ENCODE data around the gene IGLON5. TPM values are rescaled to one million over a fixed set of nuclear protein-coding genes. Genes with fewer than 3 reads are reported as not detected.

IGLON5 gene
- total RNA-seq, 2 donors from 2014 or later = 0.12 to 0.16 TPM

DNA sequence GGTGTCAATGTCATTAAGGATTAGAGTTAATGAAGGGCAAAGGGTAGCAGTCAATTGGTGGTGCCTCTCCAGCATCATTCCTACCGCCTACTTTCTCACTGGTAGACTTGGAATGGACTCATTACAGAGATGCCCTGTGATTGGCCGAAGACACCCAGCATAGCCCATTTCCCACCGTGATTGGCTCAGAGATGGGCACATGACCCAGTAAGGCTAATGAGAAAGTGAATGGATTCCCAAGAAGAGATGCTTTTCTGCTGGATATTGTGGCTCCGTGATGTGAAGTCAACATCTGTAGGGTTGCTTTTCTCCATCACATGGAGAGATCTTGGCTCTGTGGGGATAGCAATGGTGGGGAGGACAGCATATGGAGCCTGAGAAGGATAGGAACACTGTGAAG lies 18.9 kb downstream of the IGLON5 start:
- no peak for DNase-seq
- peaks cover 16% of the 10 kb centered on the region for H3K27me3 ChIP-seq
- intact Hi-C loops (cut with DNase I) = no loop called here
- H3K27ac ChIP-seq = no peak overlapping the region
- H3K4me1 ChIP-seq = no peaks in the 10 kb centered on the region
- no peaks in the 10 kb centered on the region for H3K36me3 ChIP-seq
- no peaks in the 10 kb centered on the region for H3K9me3 ChIP-seq
- no peak overlapping the region for H3K4me3 ChIP-seq
- no peak overlapping the region for H3K9ac ChIP-seq (ENCODE audit: low read depth in 2 of 2, low read length in 2 of 2)
- TF ChIP-seq, protein P1, sequence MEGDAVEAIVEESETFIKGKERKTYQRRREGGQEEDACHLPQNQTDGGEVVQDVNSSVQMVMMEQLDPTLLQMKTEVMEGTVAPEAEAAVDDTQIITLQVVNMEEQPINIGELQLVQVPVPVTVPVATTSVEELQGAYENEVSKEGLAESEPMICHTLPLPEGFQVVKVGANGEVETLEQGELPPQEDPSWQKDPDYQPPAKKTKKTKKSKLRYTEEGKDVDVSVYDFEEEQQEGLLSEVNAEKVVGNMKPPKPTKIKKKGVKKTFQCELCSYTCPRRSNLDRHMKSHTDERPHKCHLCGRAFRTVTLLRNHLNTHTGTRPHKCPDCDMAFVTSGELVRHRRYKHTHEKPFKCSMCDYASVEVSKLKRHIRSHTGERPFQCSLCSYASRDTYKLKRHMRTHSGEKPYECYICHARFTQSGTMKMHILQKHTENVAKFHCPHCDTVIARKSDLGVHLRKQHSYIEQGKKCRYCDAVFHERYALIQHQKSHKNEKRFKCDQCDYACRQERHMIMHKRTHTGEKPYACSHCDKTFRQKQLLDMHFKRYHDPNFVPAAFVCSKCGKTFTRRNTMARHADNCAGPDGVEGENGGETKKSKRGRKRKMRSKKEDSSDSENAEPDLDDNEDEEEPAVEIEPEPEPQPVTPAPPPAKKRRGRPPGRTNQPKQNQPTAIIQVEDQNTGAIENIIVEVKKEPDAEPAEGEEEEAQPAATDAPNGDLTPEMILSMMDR (IDR thresholded peaks at IDR 0.05) = no peak

DNA sequence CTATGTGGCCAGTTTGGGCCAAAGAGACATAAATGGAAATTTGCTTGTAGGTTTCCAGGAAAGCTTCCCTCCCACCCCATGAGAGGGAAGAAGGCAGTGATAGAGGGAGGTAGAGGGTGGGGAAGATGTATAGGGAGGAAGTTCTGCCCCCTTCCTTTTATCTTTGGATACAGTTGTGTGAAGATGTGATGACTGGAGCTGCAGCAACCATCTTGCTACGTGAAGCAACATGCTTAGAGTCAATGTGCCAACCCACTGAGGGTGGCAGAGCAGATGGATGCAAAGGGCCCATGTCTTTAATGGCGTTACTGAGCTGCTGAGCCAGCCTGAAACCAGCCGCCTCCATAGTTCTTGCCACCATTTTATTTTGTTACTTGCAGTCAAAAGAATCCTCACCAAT lies 19.7 kb downstream of the IGLON5 start:
- H3K9me3 ChIP-seq = no peaks in the 10 kb centered on the region
- intact Hi-C loops (cut with DNase I) = no loop called here
- TF ChIP-seq, protein P1 (IDR thresholded peaks at IDR 0.05) = no peak

DNA sequence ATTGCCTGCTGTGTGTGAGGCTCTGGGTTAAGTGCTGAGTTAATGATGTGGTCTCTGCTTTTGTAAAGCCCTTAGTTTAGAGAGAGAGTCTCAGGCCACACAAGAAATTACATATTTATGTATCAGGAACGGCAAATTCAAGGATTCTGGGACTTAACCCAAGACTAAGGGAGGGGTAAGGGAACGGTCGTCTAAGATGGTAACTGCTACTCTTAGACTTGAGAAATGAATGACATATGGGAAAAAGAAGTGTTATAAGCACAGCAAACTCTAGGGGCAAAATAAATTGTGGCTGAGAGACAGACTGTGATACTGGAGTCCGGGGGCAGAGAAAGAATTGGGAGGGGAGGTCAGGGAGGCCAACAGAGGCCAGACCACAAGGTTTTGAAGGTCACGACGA lies 20.3 kb downstream of the IGLON5 start:
- no peak overlapping the region for H3K27ac ChIP-seq
- intact Hi-C loops (cut with DNase I) = no loop called here
- H3K36me3 ChIP-seq = no peaks in the 10 kb centered on the region
- peaks cover 16% of the 10 kb centered on the region for H3K27me3 ChIP-seq
- TF ChIP-seq, protein P1 (IDR thresholded peaks at IDR 0.05) = no peak
- no peak overlapping the region for H3K4me3 ChIP-seq
- H3K4me1 ChIP-seq = no peaks in the 10 kb centered on the region
- no peaks in the 10 kb centered on the region for H3K9me3 ChIP-seq
- DNase-seq = no peak
- H3K9ac ChIP-seq (ENCODE audit: low read depth in 2 of 2, low read length in 2 of 2) = no peak overlapping the region

More for the DNA sequence above, 19.7 kb downstream of the IGLON5 start:
- Histone ChIP-seq H3K4me3 (no peak overlapping the region), H3K36me3 (no peaks in the 10 kb centered on the region), H3K27me3 (peaks cover 16% of the 10 kb centered on the region), H3K27ac (no peak overlapping the region), H3K9ac (ENCODE audit: low read depth in 2 of 2, low read length in 2 of 2) (no peak overlapping the region), H3K4me1 (no peaks in the 10 kb centered on the region)
- no peak for DNase-seq

DNA sequence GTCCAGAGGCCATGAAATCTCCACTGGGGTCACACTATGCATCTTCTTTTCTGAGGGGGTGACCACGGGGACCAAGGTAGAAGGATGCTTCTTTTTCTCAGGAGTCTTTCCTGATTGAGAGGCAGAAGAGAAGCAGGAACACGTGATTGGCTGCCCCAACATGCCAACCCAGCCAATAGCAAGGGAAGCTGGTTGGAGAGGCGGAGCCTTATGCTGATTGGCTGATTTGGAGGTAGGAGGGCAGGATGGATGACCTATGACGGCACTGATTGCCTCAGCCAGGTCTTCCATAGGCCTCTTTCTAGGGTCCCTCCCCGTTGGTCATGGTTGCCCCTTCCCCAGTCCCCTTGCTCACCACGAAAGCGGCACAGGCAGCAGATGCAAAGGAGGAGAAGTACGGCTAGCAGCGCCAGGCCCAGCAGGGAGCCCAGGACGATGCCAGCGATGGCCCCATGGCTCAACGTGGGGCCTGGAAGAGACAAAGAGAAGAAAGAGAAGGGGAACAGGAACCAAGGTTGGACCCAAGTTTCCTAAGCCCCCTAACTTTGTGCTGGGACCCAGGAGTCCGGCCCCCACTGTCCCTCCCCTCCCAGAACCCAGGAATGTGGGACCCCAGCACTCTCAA lies 22.5 kb downstream of the IGLON5 start:
- no peak for DNase-seq
- no peaks in the 10 kb centered on the region for H3K4me1 ChIP-seq
- H3K4me3 ChIP-seq = no peak overlapping the region
- H3K27ac ChIP-seq = no peak overlapping the region
- no peaks in the 10 kb centered on the region for H3K9me3 ChIP-seq
- no peaks in the 10 kb centered on the region for H3K27me3 ChIP-seq
- no peak overlapping the region for H3K9ac ChIP-seq (ENCODE audit: low read depth in 2 of 2, low read length in 2 of 2)
- TF ChIP-seq, protein P1 (IDR thresholded peaks at IDR 0.05) = no peak
- intact Hi-C loops (cut with DNase I) = no loop called here
- H3K36me3 ChIP-seq = no peaks in the 10 kb centered on the region

DNA sequence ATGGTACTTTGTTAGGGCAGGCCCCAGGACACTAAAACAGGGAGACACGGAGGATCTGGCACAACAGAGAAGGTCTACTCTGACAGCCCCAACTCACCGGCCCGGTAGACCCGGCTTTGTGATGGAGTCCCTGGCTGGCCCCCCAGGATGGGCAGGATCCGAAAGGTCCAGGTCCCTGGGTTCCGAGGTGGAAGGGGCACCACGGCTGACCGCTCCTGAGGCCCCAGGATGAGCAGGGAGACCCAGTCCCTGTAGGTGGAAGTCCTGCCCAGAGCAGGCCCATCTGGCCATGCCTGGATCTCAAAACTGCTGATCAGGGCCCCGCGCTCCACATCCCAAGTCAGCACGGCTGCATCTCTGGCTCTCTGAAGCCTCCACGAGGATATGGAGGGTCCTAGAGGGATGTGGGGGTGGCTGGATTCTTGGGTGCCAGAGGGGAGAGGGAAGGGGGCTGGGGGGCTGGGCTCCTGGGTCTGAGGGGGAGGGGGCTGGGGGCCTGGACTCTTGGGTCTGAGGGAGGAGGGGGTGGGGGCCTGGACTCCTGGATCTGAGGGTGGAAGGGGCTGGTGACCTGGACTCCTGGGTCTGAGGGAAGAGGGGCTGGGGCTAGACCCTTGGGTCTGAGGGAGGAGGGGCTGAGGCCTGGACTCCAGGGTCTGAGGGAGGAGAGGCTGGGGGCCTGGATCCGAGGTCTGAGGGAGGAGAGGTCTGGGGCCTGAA lies 25.9 kb downstream of the IGLON5 start:
- H3K27ac ChIP-seq = no peak overlapping the region
- H3K9me3 ChIP-seq = no peaks in the 10 kb centered on the region
- no peak for DNase-seq
- TF ChIP-seq, protein P1 (IDR thresholded peaks at IDR 0.05) = no peak
- H3K27me3 ChIP-seq = no peaks in the 10 kb centered on the region
- H3K4me1 ChIP-seq = peaks cover 4% of the 10 kb centered on the region
- intact Hi-C loops (cut with DNase I) = loop anchor here (5.0 kb wide), 1 partner anchor 70 kb away; no protein-coding TSS in a partner anchor
- H3K4me3 ChIP-seq = no peak overlapping the region
- no peaks in the 10 kb centered on the region for H3K36me3 ChIP-seq
- H3K9ac ChIP-seq (ENCODE audit: low read depth in 2 of 2, low read length in 2 of 2) = no peak overlapping the region

Measured in colonic mucosa (tissue), 4 donors.